Stimulated activated naive CD8-positive, alpha-beta T cell treated with anti-CD3 and anti-CD28 coated beads, Interleukin-15, amount 100 ng/mL, for 72 hours (primary cell): ENCODE data around the gene RANBP3.
A peak's percentile ranks its signal among the peaks of the same experiment; 100 is the strongest.
"Not testable (repeated sequence)": the region's sequence is repeated elsewhere in the genome, so short reads cannot be mapped to it uniquely, and the experiment has no call there.

Experiments
- ATAC-seq: fragments of 150-1000 bp; cut with Tn5 transposase; 2 replicates; pipeline ENCODE4 v1.10.0; 2021; ENCODE audit warnings: mild to moderate bottlenecking, moderate library complexity
- DNase-seq, 2 donors: peaks; one replicate each; pipeline ENCODE4 v3.0.0; 2021 to 2022
- H3K27ac Mint-ChIP-seq, 2 donors: one replicate each; pipeline ENCODE4 v1.8.0; 2022; ENCODE audit warnings: mild to moderate bottlenecking in 2 of 2, mixed read lengths in 2 of 2, moderate library complexity in 2 of 2
- H3K27me3 Mint-ChIP-seq: one replicate; pipeline ENCODE4 v1.8.0; 2022; ENCODE audit warnings: mixed read lengths
- H3K4me1 Mint-ChIP-seq: one replicate; pipeline ENCODE4 v1.8.0; 2022; ENCODE audit warnings: mild to moderate bottlenecking, mixed read lengths
- H3K4me3 Mint-ChIP-seq, 2 donors: one replicate each; pipeline ENCODE4 v1.8.0; 2022; ENCODE audit warnings: mild to moderate bottlenecking in 2 of 2, mixed read lengths in 2 of 2, moderate library complexity in 1 of 2
- H3K9me3 Mint-ChIP-seq, 2 donors: one replicate each; pipeline ENCODE4 v1.8.0; 2022; ENCODE audit warnings: mixed read lengths in 2 of 2

RANBP3 gene

GRCh38 chr19:6014551-6015135 lies 36.7 kb upstream of the RANBP3 start:
- DNase-seq (no peak), ATAC-seq (no peak)
- peak overlapping the region in 1 of 2 donors; percentile 59 for H3K27ac Mint-ChIP-seq
- H3K4me3 Mint-ChIP-seq, result no peak overlapping the region
- H3K4me1 Mint-ChIP-seq, result no peaks in the 10 kb centered on the region
- no peaks in the 10 kb centered on the region for H3K27me3 Mint-ChIP-seq
- no peaks in the 10 kb centered on the region for H3K9me3 Mint-ChIP-seq

- no peak overlapping the region for H3K27ac Mint-ChIP-seq
- H3K27me3 Mint-ChIP-seq, result no peaks in the 10 kb centered on the region
- DNase-seq, result no peak
- no peaks in the 10 kb centered on the region for H3K9me3 Mint-ChIP-seq
- H3K4me3 Mint-ChIP-seq, result no peak overlapping the region
- no peaks in the 10 kb centered on the region for H3K4me1 Mint-ChIP-seq
- ATAC-seq, result no peak
Measured at GRCh38 chr19:6012426-6013170, 34.7 kb upstream of the RANBP3 start.

- no peak for ATAC-seq
- Mint-ChIP-seq H3K27me3 (no peaks in the 10 kb centered on the region), H3K4me3 (no peak overlapping the region), H3K9me3 (no peaks in the 10 kb centered on the region), H3K4me1 (no peaks in the 10 kb centered on the region), H3K27ac (no peak overlapping the region)
- no peak for DNase-seq
Measured at GRCh38 chr19:6011794-6012193, 33.9 kb upstream of the RANBP3 start.

- no peak for DNase-seq
- H3K27me3 Mint-ChIP-seq, result no peaks in the 10 kb centered on the region
- no peaks in the 10 kb centered on the region for H3K4me1 Mint-ChIP-seq
- no peak overlapping the region for H3K4me3 Mint-ChIP-seq
- H3K27ac Mint-ChIP-seq, result peak overlapping the region in 1 of 2 donors; percentile 82
- no peaks in the 10 kb centered on the region for H3K9me3 Mint-ChIP-seq
- no peak for ATAC-seq
Measured at GRCh38 chr19:6011206-6011605, 33.3 kb upstream of the RANBP3 start.

- Mint-ChIP-seq H3K4me1 (no peaks in the 10 kb centered on the region), H3K27me3 (no peaks in the 10 kb centered on the region), H3K9me3 (no peaks in the 10 kb centered on the region), H3K4me3 (no peak overlapping the region), H3K27ac (no peak overlapping the region)
- no peak for ATAC-seq
- DNase-seq, result no peak
Measured at GRCh38 chr19:6010107-6010506, 32.2 kb upstream of the RANBP3 start.

GRCh38 chr19:6007866-6008265 lies 29.9 kb upstream of the RANBP3 start:
- H3K4me1 Mint-ChIP-seq, result no peaks in the 10 kb centered on the region
- no peak overlapping the region for H3K4me3 Mint-ChIP-seq
- H3K9me3 Mint-ChIP-seq, result no peaks in the 10 kb centered on the region
- ATAC-seq (no peak), DNase-seq (no peak)
- H3K27me3 Mint-ChIP-seq, result no peaks in the 10 kb centered on the region
- no peak overlapping the region for H3K27ac Mint-ChIP-seq

GRCh38 chr19:6006896-6007295 lies 29.0 kb upstream of the RANBP3 start:
- DNase-seq (no peak), ATAC-seq (no peak)
- no peaks in the 10 kb centered on the region for H3K9me3 Mint-ChIP-seq
- no peak overlapping the region for H3K4me3 Mint-ChIP-seq
- H3K27me3 Mint-ChIP-seq, result no peaks in the 10 kb centered on the region
- H3K27ac Mint-ChIP-seq, result peak overlapping the region in 1 of 2 donors; percentile 84
- no peaks in the 10 kb centered on the region for H3K4me1 Mint-ChIP-seq

- not testable (repeated sequence) for H3K27me3 Mint-ChIP-seq, ATAC-seq, H3K9me3 Mint-ChIP-seq, H3K4me3 Mint-ChIP-seq, DNase-seq, H3K27ac Mint-ChIP-seq, H3K4me1 Mint-ChIP-seq
Measured at GRCh38 chr19:6006070-6006446, 28.1 kb upstream of the RANBP3 start.

- no peak for ATAC-seq
- no peak overlapping the region for H3K4me3 Mint-ChIP-seq
- no peaks in the 10 kb centered on the region for H3K27me3 Mint-ChIP-seq
- peak overlapping the region in 1 of 2 donors; percentile 89 for H3K27ac Mint-ChIP-seq
- no peak for DNase-seq
- no peaks in the 10 kb centered on the region for H3K9me3 Mint-ChIP-seq
- no peaks in the 10 kb centered on the region for H3K4me1 Mint-ChIP-seq
Measured at GRCh38 chr19:6005321-6006069, 27.6 kb upstream of the RANBP3 start.

- no peaks in the 10 kb centered on the region for H3K27me3 Mint-ChIP-seq
- ATAC-seq (no peak), DNase-seq (no peak)
- peaks cover 0 to 4% of the 10 kb centered on the region in 2 donors for H3K9me3 Mint-ChIP-seq
- no peak overlapping the region for H3K27ac Mint-ChIP-seq
- no peaks in the 10 kb centered on the region for H3K4me1 Mint-ChIP-seq
- no peak overlapping the region for H3K4me3 Mint-ChIP-seq
Measured at GRCh38 chr19:6003976-6004375, 26.0 kb upstream of the RANBP3 start.

- Mint-ChIP-seq H3K27me3 (no peaks in the 10 kb centered on the region), H3K4me3 (no peak overlapping the region), H3K4me1 (no peaks in the 10 kb centered on the region), H3K9me3 (peaks cover 0 to 4% of the 10 kb centered on the region in 2 donors), H3K27ac (no peak overlapping the region)
- no peak for ATAC-seq
- no peak for DNase-seq
Measured at GRCh38 chr19:6002591-6002990, 24.7 kb upstream of the RANBP3 start.

- Mint-ChIP-seq H3K27ac (peak overlapping the region in 1 of 2 donors; percentile 82), H3K4me3 (no peak overlapping the region), H3K27me3 (no peaks in the 10 kb centered on the region), H3K9me3 (peaks cover 0 to 4% of the 10 kb centered on the region in 2 donors), H3K4me1 (no peaks in the 10 kb centered on the region)
- ATAC-seq, result no peak
- no peak for DNase-seq
Measured at GRCh38 chr19:6000228-6000847, 22.4 kb upstream of the RANBP3 start.

GRCh38 chr19:5999693-6000092 lies 21.8 kb upstream of the RANBP3 start:
- H3K4me1 Mint-ChIP-seq, result no peaks in the 10 kb centered on the region
- no peaks in the 10 kb centered on the region for H3K27me3 Mint-ChIP-seq
- DNase-seq (no peak), ATAC-seq (no peak)
- no peak overlapping the region for H3K27ac Mint-ChIP-seq
- H3K9me3 Mint-ChIP-seq, result peaks cover 0 to 4% of the 10 kb centered on the region in 2 donors
- no peak overlapping the region for H3K4me3 Mint-ChIP-seq

GRCh38 chr19:5997371-5997770 lies 19.4 kb upstream of the RANBP3 start:
- ATAC-seq (no peak), DNase-seq (no peak)
- Mint-ChIP-seq H3K9me3 (peaks cover 0 to 4% of the 10 kb centered on the region in 2 donors), H3K27me3 (no peaks in the 10 kb centered on the region), H3K4me3 (no peak overlapping the region), H3K4me1 (no peaks in the 10 kb centered on the region), H3K27ac (no peak overlapping the region)

GRCh38 chr19:5996623-5997320 lies 18.8 kb upstream of the RANBP3 start:
- H3K4me3 Mint-ChIP-seq, result no peak overlapping the region
- DNase-seq (no peak), ATAC-seq (no peak)
- peaks cover 0 to 4% of the 10 kb centered on the region in 2 donors for H3K9me3 Mint-ChIP-seq
- no peaks in the 10 kb centered on the region for H3K4me1 Mint-ChIP-seq
- H3K27ac Mint-ChIP-seq, result no peak overlapping the region
- H3K27me3 Mint-ChIP-seq, result no peaks in the 10 kb centered on the region
